Endodermal cell (in vitro differentiated cells): ENCODE measurements around the gene AMD1. TPM values are rescaled to one million over a fixed set of nuclear protein-coding genes. Genes with fewer than 3 reads are reported as not detected.

ENCODE experiments used
- DNase-seq: peaks from one replicate; pipeline ENCODE4 v3.0.0-alpha.2; 2017
- H3K27ac ChIP-seq: 2 replicates; pipeline ENCODE4 v1.5.1; 2013; ENCODE audit warnings: mild to moderate bottlenecking, low read depth, low read length, moderate library complexity
- H3K27me3 ChIP-seq: 2 replicates; pipeline ENCODE4 v1.6.1; 2013; ENCODE audit warnings: mild to moderate bottlenecking, low read length, moderate library complexity; ENCODE audit not compliant: insufficient read depth, control insufficient read depth, poor library complexity, severe bottlenecking
- H3K36me3 ChIP-seq: 2 replicates; pipeline ENCODE4 v1.7.0; 2013; ENCODE audit warnings: mild to moderate bottlenecking, low read length, moderate library complexity; ENCODE audit not compliant: control insufficient read depth, insufficient read depth
- H3K4me1 ChIP-seq: one replicate; pipeline ENCODE4 v1.7.0; 2013; ENCODE audit warnings: low read length; ENCODE audit not compliant: control insufficient read depth, insufficient read depth
- H3K4me3 ChIP-seq: 2 replicates; pipeline ENCODE4 v1.5.1; 2013; ENCODE audit warnings: mild to moderate bottlenecking, low read length, moderate library complexity
- H3K9ac ChIP-seq: 2 replicates; pipeline ENCODE4 v1.6.1; 2013; ENCODE audit warnings: mild to moderate bottlenecking, low read length, moderate library complexity; ENCODE audit not compliant: poor library complexity, severe bottlenecking; ENCODE audit errors: extremely low read depth
- H3K9me3 ChIP-seq: 2 replicates; pipeline ENCODE4 v1.6.1; 2013; ENCODE audit warnings: mild to moderate bottlenecking, low read length, moderate library complexity; ENCODE audit not compliant: control insufficient read depth
- H3K27ac Mint-ChIP-seq: 2 replicates; pipeline ENCODE4 v1.8.0; 2020; ENCODE audit warnings: mixed read lengths
- H3K27me3 Mint-ChIP-seq: 2 replicates; pipeline ENCODE4 v1.8.0; 2021; ENCODE audit warnings: mild to moderate bottlenecking, mixed read lengths; ENCODE audit not compliant: insufficient read depth
- H3K36me3 Mint-ChIP-seq: 2 replicates; pipeline ENCODE4 v1.8.0; 2020; ENCODE audit warnings: low read depth, mixed read lengths
- H3K4me1 Mint-ChIP-seq: 2 replicates; pipeline ENCODE4 v1.8.0; 2020; ENCODE audit warnings: mixed read lengths
- H3K4me3 Mint-ChIP-seq: 2 replicates; pipeline ENCODE4 v1.8.0; 2020; ENCODE audit warnings: mild to moderate bottlenecking, moderate library complexity, mixed read lengths
- H3K9me3 Mint-ChIP-seq: 2 replicates; pipeline ENCODE4 v1.8.0; 2020; ENCODE audit warnings: mild to moderate bottlenecking, mixed read lengths
- CTCF ChIP-seq: fragments of 200-600 bp; sonication (generic); conservative IDR thresholded peaks from 2 replicates; pipeline ENCODE4 v1.5.0; 2021; ENCODE audit warnings: antibody characterized with exemption, mild to moderate bottlenecking
- WGBS, 2 experiments: methylation state at CpG; one replicate each; pipeline versions ENCODE4 v1.1.5 to v1.1.7; 2013; ENCODE audit warnings: missing lambda C conversion rate in 2 of 2, mixed read lengths in 1 of 2; ENCODE audit not compliant: insufficient coverage in 1 of 2, insufficient read length in 1 of 2; 5-methylcytosine and 5-hydroxymethylcytosine counted together
- total RNA-seq, 2 donors: library from RNA; stranded (reverse); fragmentation: NEBNext Ultra II Directional in 1 of 2; extraction: Animal tissue kit (Norgen Biotek cat#: 25700) in 1 of 2; gene quantifications; 2 replicates in 1 of 2; 3 replicates in 1 of 2; pipeline ENCODE4 v1.2.1, GENCODE V29; 2021

Gene AMD1
- total RNA-seq, 2 donors from 2014 or later = 71.8 to 87.0 TPM

DNA sequence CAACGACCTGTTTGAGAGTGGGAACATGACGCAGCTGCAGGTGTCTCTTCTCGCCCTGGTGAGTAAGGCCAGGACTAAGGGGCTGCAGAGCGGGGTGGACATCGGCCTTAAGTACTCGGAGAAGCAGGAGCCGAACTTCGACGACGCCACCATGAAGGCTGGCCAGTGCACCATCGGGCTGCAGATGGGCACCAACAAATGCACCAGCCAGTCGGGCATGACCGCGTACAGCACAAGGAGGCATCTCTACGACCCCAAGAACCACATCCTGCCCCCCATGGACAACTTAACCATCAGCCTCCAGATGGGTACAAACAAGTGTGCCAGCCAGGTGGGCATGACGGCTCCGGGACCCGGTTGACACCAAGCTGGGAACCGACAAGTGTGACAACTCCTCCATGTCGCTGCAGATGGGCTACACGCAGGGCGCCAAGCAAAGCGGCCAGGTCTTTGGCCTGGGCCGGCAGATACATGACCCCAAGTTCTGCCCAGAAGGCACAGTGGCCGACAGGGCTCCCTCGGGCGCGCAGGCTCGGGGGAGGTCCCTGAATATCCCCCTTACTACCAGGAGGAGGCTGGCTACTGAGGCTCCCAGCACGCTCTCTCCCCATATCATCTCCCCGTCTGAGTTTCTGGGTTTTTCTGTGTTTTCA is 15.9 kb upstream of the AMD1 start:
- H3K36me3 ChIP-seq = no peaks in the 10 kb centered on the region
- WGBS, 2 experiments = 94 to 95% methylated on average over 30 to 31 of the region's 31 CpGs
- H3K27ac ChIP-seq = no peak overlapping the region
- H3K4me3 Mint-ChIP-seq = no peak overlapping the region
- H3K27me3 ChIP-seq = no peaks in the 10 kb centered on the region
- no peak for DNase-seq
- H3K9me3 Mint-ChIP-seq = no peaks in the 10 kb centered on the region
- H3K9ac ChIP-seq = no peak overlapping the region
- no peaks in the 10 kb centered on the region for H3K4me1 ChIP-seq
- no peak overlapping the region for H3K4me3 ChIP-seq
- no peaks in the 10 kb centered on the region for H3K4me1 Mint-ChIP-seq
- H3K27ac Mint-ChIP-seq = no peak overlapping the region
- TF ChIP-seq CTCF = no peak
- no peaks in the 10 kb centered on the region for H3K9me3 ChIP-seq
- H3K27me3 Mint-ChIP-seq = peaks cover under 1% of the 10 kb centered on the region
- no peaks in the 10 kb centered on the region for H3K36me3 Mint-ChIP-seq

GRCh38 chr6:110859335-110859792 is 15.2 kb upstream of the AMD1 start:
- H3K36me3 ChIP-seq = no peaks in the 10 kb centered on the region
- Mint-ChIP-seq H3K27me3 (no peaks in the 10 kb centered on the region), H3K4me1 (no peaks in the 10 kb centered on the region), H3K4me3 (no peak overlapping the region), H3K27ac (no peak overlapping the region), H3K9me3 (no peaks in the 10 kb centered on the region), H3K36me3 (no peaks in the 10 kb centered on the region)
- DNase-seq = no peak
- TF ChIP-seq CTCF = no peak
- H3K27ac ChIP-seq = no peak overlapping the region
- no peaks in the 10 kb centered on the region for H3K4me1 ChIP-seq
- 86 to 94% methylated on average over 6 to 10 of the region's 12 CpGs for WGBS, 2 experiments
- no peaks in the 10 kb centered on the region for H3K27me3 ChIP-seq
- H3K9me3 ChIP-seq = no peaks in the 10 kb centered on the region
- H3K4me3 ChIP-seq = no peak overlapping the region
- H3K9ac ChIP-seq = no peak overlapping the region

DNA sequence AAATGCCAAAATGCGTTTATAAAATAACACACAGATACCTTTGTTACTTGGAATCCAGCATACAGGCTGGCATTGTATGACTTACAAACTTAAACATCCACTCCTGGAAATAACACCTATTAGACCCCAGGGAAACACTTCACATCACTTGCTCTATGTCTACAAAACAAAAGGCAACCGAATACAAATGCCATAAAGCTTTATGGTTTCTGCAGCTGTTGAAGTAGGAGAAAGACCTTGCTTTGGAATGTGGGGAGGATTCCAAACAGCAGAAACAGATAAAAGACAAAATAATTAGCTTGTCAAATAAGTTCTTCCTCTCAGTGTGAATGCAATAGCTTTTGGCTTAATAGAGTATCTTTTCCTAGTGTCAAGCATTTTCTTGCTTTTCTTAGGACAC is 9.8 kb upstream of the AMD1 start:
- no peak for TF ChIP-seq CTCF
- Histone ChIP-seq H3K4me1 (no peaks in the 10 kb centered on the region), H3K9ac (no peak overlapping the region), H3K27me3 (no peaks in the 10 kb centered on the region), H3K9me3 (no peaks in the 10 kb centered on the region), H3K4me3 (no peak overlapping the region), H3K27ac (no peak overlapping the region), H3K36me3 (no peaks in the 10 kb centered on the region)
- H3K27me3 Mint-ChIP-seq = no peaks in the 10 kb centered on the region
- no peak for DNase-seq
- H3K9me3 Mint-ChIP-seq = no peaks in the 10 kb centered on the region
- peaks cover 6% of the 10 kb centered on the region for H3K4me1 Mint-ChIP-seq
- H3K36me3 Mint-ChIP-seq = no peaks in the 10 kb centered on the region
- no peak overlapping the region for H3K27ac Mint-ChIP-seq
- WGBS, 2 experiments = 77 to 83% methylated on average over 1 to 2 of the region's 2 CpGs
- no peak overlapping the region for H3K4me3 Mint-ChIP-seq
